Central memory CD8-positive, alpha-beta T cell (primary cell): ENCODE results near the gene PARD6G.
"Not testable (repeated sequence)": the region's sequence is repeated elsewhere in the genome, so short reads cannot be mapped to it uniquely, and the experiment has no call there.

Source experiments
- ATAC-seq: fragments of 150-1000 bp; cut with Tn5 transposase; replicated peaks from 2 replicates; pipeline ENCODE4 v1.10.0; 2022; ENCODE audit warnings: mild to moderate bottlenecking, moderate FRiP score, moderate number of reproducible peaks; ENCODE audit not compliant: poor library complexity, severe bottlenecking; ENCODE audit errors: extremely low read depth
- DNase-seq, 2 donors: peaks; one replicate each; pipeline ENCODE4 v3.0.0; 2021; ENCODE audit warnings: low spot score in 2 of 2
- H3K27ac Mint-ChIP-seq: one replicate; pipeline ENCODE4 v1.8.0; 2022; ENCODE audit warnings: low read depth, mild to moderate bottlenecking, moderate library complexity, mixed read lengths
- H3K27me3 Mint-ChIP-seq: one replicate; pipeline ENCODE4 v1.8.0; 2022; ENCODE audit warnings: mixed read lengths
- H3K36me3 Mint-ChIP-seq: one replicate; pipeline ENCODE4 v1.8.0; 2022; ENCODE audit warnings: mild to moderate bottlenecking, moderate library complexity, mixed read lengths; ENCODE audit not compliant: insufficient read depth
- H3K4me1 Mint-ChIP-seq: one replicate; pipeline ENCODE4 v1.8.0; 2022; ENCODE audit warnings: mixed read lengths
- H3K4me3 Mint-ChIP-seq: one replicate; pipeline ENCODE4 v1.8.0; 2022; ENCODE audit warnings: mild to moderate bottlenecking, moderate library complexity, mixed read lengths
- H3K9me3 Mint-ChIP-seq: one replicate; pipeline ENCODE4 v1.8.0; 2022; ENCODE audit warnings: mixed read lengths

Gene PARD6G

DNA sequence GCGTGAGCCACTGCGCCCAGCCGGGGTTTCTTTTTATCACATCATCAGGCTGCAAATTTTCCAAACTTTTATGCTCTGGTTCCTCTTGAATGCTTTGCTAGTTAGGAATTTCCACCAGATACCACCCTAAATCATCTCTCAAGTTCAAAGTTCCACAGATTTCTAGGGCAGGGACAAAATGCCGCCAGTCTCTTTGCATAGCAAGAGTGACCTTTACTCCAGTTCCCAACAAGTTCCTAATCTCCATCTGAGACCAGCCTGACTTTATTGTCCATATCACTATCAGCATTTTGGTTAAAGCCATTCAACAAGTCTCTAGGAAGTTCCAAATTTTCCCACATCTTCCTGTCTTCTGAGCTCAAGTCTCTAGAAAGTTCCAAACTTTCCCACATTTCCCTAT, 27.8 kb downstream of the PARD6G start:
- H3K27ac Mint-ChIP-seq, H3K4me1 Mint-ChIP-seq, DNase-seq, H3K9me3 Mint-ChIP-seq, ATAC-seq, H3K4me3 Mint-ChIP-seq, H3K36me3 Mint-ChIP-seq: not testable (repeated sequence)
- H3K27me3 Mint-ChIP-seq, result peaks cover 34% of the 10 kb centered on the region

- Mint-ChIP-seq H3K9me3 (no peaks in the 10 kb centered on the region), H3K4me1 (no peaks in the 10 kb centered on the region), H3K4me3 (no peak overlapping the region), H3K27ac (no peak overlapping the region), H3K27me3 (peaks cover 39% of the 10 kb centered on the region), H3K36me3 (no peaks in the 10 kb centered on the region)
- ATAC-seq, result no peak
- DNase-seq, result no peak
Observed at GRCh38 chr18:80218341-80219227, 28.7 kb downstream of the PARD6G start.

- Mint-ChIP-seq H3K4me3 (no peak overlapping the region), H3K27me3 (peaks cover 49% of the 10 kb centered on the region), H3K27ac (no peak overlapping the region), H3K4me1 (no peaks in the 10 kb centered on the region), H3K36me3 (no peaks in the 10 kb centered on the region), H3K9me3 (no peaks in the 10 kb centered on the region)
- DNase-seq (no peak), ATAC-seq (no peak)
Observed at GRCh38 chr18:80213182-80213581, 34.1 kb downstream of the PARD6G start.

GRCh38 chr18:80210312-80211083, 36.8 kb downstream of the PARD6G start:
- Mint-ChIP-seq H3K4me1 (no peaks in the 10 kb centered on the region), H3K27ac (no peak overlapping the region), H3K27me3 (peaks cover 49% of the 10 kb centered on the region), H3K4me3 (no peak overlapping the region), H3K36me3 (no peaks in the 10 kb centered on the region), H3K9me3 (no peaks in the 10 kb centered on the region)
- no peak for ATAC-seq
- DNase-seq, result no peak

DNA sequence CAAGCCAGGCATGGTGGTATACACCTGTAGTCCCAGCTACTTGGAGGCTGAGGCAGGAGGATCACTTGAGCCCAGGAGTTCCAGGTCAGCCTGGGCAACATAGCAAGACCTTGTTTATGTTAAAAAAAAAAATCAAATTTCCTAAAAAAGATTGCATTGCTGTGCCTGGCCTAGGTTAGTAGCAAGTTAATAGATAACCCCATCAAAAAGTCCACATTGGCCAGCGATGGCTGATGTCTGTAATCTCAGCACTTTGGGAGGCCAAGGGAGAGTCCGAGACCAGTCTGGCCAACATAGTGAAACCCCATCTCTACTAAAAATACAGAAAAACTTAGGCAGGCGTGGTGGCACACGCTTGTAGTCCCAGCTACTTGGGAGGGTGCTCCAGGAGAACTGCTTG, 38.7 kb downstream of the PARD6G start:
- ATAC-seq, result no peak
- DNase-seq, result no peak
- H3K9me3 Mint-ChIP-seq, result no peaks in the 10 kb centered on the region
- H3K27me3 Mint-ChIP-seq, result peaks cover 50% of the 10 kb centered on the region
- no peak overlapping the region for H3K27ac Mint-ChIP-seq
- no peaks in the 10 kb centered on the region for H3K4me1 Mint-ChIP-seq
- H3K4me3 Mint-ChIP-seq, result no peak overlapping the region
- H3K36me3 Mint-ChIP-seq, result no peaks in the 10 kb centered on the region

DNA sequence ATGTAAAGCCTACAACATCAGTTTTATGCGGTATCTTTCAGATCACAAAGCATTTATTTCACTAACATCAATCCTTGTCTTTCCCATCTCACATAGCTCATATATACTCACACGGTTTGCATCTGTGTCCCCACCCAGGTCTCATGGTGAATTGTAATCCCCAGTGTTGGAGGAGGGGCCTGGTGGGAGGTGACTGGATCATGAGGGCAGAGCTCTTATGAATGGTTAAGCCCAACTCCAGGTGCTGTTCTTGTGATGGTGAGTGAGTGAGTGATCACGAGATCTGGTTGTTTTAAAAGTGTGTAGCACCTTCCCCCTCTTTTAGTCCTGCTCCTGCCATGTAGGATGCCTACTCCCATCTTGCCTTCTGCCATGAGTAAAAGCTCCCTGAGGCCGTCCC, 42.0 kb downstream of the PARD6G start:
- DNase-seq (no peak), ATAC-seq (no peak)
- no peak overlapping the region for H3K4me3 Mint-ChIP-seq
- no peaks in the 10 kb centered on the region for H3K36me3 Mint-ChIP-seq
- H3K27ac Mint-ChIP-seq, result no peak overlapping the region
- peaks cover 8% of the 10 kb centered on the region for H3K4me1 Mint-ChIP-seq
- H3K9me3 Mint-ChIP-seq, result no peaks in the 10 kb centered on the region
- H3K27me3 Mint-ChIP-seq, result peaks cover 63% of the 10 kb centered on the region

DNA sequence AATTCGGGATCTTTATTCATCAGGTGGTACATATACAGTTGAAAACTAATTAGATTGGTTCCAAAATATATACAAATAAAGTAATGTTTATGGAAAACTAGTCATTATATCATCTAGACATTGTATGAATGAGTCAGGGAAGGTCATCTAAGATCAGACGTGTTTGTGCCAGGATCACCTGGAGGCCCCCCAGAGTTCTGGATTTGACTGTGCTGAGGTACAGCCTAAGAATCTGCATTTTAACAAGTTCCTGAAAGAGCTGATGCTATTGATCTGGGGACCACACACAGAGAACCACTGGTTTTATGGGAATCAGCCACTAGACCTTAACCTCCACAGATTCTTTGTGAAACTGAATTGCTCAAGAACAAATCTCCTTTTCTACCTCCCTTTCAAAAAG, 43.2 kb downstream of the PARD6G start:
- no peaks in the 10 kb centered on the region for H3K9me3 Mint-ChIP-seq
- ATAC-seq (no peak), DNase-seq (no peak)
- H3K27ac Mint-ChIP-seq, result no peak overlapping the region
- H3K27me3 Mint-ChIP-seq, result peaks cover 66% of the 10 kb centered on the region
- no peaks in the 10 kb centered on the region for H3K36me3 Mint-ChIP-seq
- H3K4me1 Mint-ChIP-seq, result peaks cover 11% of the 10 kb centered on the region
- H3K4me3 Mint-ChIP-seq, result no peak overlapping the region

- no peak overlapping the region for H3K4me3 Mint-ChIP-seq
- no peak for ATAC-seq
- H3K27me3 Mint-ChIP-seq, result peaks cover 64% of the 10 kb centered on the region
- H3K4me1 Mint-ChIP-seq, result peaks cover 11% of the 10 kb centered on the region
- no peak overlapping the region for H3K27ac Mint-ChIP-seq
- no peak for DNase-seq
- no peaks in the 10 kb centered on the region for H3K9me3 Mint-ChIP-seq
- H3K36me3 Mint-ChIP-seq, result no peaks in the 10 kb centered on the region
Observed at GRCh38 chr18:80203249-80203648, 44.1 kb downstream of the PARD6G start.

- Mint-ChIP-seq H3K27me3 (peaks cover 69% of the 10 kb centered on the region), H3K36me3 (no peaks in the 10 kb centered on the region), H3K27ac (no peak overlapping the region), H3K9me3 (no peaks in the 10 kb centered on the region), H3K4me1 (peaks cover 11% of the 10 kb centered on the region), H3K4me3 (no peak overlapping the region)
- ATAC-seq (no peak), DNase-seq (no peak)
Observed at GRCh38 chr18:80202264-80202998, 44.9 kb downstream of the PARD6G start.

GRCh38 chr18:80201739-80202138, 45.6 kb downstream of the PARD6G start:
- ATAC-seq (no peak), DNase-seq (no peak)
- H3K4me3 Mint-ChIP-seq, result no peak overlapping the region

DNA sequence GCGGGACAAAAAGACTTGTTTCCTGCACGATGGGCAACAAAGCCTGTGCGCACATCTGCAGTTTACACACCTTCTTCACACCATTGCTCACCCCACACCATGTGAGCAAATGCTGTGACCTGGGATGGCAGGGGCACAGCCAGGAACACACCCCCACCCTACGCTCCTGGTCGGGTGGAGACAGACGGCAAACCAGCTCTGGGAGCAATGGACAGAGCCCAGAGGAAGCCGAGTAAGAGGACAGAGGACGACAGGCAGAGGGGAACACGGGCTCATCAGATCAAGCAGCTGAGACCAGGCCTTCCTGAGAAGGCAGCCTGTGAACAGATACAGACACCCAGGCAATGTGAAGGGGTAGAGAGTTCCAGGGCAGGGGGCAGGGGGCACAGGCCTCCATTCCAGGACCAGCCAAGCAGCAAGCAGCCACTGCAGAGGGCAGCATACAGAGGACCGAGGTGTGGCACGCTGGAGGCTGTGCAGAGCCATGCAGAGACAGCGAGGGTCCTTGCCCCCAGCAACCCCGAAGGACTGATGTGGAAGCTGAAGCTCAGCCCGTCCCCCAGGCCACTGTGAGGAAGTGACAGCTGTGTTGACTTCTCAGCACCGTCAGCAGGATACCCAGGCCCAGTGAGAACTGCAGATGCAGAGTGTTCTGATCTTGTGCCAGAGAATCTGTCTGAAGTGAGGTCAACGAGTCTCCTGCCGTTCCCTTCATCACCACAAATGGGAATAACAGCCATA, 46.2 kb downstream of the PARD6G start:
- ATAC-seq (no peak), DNase-seq (no peak)
- peaks cover 76% of the 10 kb centered on the region for H3K27me3 Mint-ChIP-seq
- no peak overlapping the region for H3K27ac Mint-ChIP-seq
- H3K9me3 Mint-ChIP-seq, result no peaks in the 10 kb centered on the region
- no peaks in the 10 kb centered on the region for H3K36me3 Mint-ChIP-seq
- peaks cover 11% of the 10 kb centered on the region for H3K4me1 Mint-ChIP-seq
- H3K4me3 Mint-ChIP-seq, result no peak overlapping the region

More at GRCh38 chr18:80201739-80202138, 45.6 kb downstream of the PARD6G start:
- H3K36me3 Mint-ChIP-seq, result no peaks in the 10 kb centered on the region
- H3K27ac Mint-ChIP-seq, result no peak overlapping the region
- no peaks in the 10 kb centered on the region for H3K9me3 Mint-ChIP-seq
- H3K4me1 Mint-ChIP-seq, result peaks cover 11% of the 10 kb centered on the region
- peaks cover 75% of the 10 kb centered on the region for H3K27me3 Mint-ChIP-seq
